HG02852 (cell line): ENCODE measurements around the gene DCP1B.
"Not testable (repeated sequence)": the region's sequence is repeated elsewhere in the genome, so short reads cannot be mapped to it uniquely, and the experiment has no call there.

Experiments used
- ATAC-seq: cut with Tn5 transposase; IDR thresholded peaks from one replicate; pipeline ENCODE4 v1.9.1; 2021; ENCODE audit warnings: mild to moderate bottlenecking, moderate library complexity; ENCODE audit not compliant: unreplicated experiment

Gene DCP1B

GRCh38 chr12:1977588-1977987 lies 26.7 kb downstream of the DCP1B start:
- ATAC-seq, result no peak

- no peak for ATAC-seq
Observed at GRCh38 chr12:1977109-1977508, 27.1 kb downstream of the DCP1B start.

DNA sequence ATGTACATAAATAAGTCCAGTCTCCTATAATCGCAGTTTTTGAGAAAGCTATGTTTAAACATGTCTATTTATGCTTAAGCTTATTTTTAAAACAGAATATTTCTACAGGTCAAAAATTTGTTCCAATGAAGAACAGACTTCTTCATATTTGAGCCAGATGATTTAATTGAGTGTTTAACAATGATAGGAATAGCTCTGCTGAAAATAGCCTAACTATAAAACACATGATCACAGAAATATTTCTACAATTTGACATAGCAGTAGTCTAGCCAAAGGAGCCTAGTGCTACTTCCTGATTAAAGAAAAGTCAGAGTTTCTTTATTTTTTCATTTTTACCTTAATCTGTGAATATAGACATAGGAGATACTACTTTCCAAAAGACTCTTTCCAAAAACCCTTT lies 29.4 kb downstream of the DCP1B start:
- ATAC-seq, result no peak

DNA sequence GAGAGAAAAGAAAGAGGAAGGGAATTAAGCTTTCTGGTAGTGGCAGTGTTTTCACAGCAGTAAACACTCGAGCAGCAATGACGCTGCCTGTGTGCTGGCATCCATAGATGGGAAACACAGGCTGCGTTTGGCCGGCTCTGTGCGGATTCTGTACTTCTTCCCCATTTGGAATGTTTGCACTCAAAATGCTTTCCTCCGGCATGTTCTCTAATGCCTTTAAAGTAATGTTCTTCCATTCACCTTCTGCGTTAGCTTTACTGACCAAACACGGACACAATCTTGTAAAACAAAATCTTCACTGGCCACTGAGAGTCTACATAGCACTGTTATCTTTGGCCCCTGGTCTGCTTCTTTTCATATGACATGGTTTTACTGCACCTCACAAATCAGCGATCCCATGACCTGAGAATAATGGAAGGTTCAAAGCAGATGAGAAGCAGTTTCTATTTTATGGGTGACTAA lies 31.4 kb downstream of the DCP1B start:
- no peak for ATAC-seq

DNA sequence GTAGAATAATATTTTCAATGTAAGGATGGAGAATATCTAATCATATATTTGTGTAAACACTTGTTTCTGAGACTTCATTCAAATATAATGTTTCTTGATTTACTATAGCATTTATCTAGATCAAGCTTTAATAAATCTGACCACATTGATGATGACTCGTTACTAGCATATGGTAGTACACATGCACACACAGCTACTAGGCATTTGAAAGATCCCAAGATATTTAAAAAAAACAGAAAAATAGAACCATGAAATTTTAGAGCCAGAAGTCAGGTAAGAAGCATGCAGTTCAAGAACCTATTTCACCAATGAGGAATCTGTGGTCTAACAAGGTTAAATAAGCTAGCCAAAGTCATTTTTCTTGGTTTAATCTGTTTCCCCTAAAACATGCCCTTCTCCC lies 32.0 kb downstream of the DCP1B start:
- ATAC-seq, result no peak

DNA sequence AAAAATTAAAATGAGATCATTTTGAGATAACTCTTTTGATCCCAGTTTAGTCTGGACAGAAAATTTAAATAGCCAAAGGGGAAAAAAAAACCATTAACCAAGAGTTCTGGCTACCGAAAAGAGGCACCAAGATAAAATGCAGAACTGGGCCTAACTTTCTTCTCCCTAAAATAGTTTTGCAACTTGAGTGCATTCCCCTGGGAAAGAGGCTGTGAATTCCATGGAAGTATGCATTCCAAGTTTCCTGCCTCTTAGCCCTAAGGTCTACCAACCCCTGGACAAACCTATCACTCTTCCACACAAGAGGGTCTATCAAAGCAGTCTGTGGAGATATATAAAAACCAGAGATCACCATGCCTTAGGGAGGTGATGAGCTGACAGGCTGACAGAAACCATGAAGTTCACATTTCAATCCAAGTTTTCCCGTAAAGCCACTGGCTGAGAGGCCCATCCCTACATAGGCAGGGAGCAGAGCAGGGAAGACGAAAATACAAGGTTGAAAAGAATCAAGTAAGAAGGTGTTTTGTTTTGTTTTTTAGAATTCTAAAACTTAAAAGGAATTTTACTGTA lies 33.8 kb downstream of the DCP1B start:
- no peak for ATAC-seq

- no peak for ATAC-seq
Observed at GRCh38 chr12:1966561-1967226, 37.6 kb downstream of the DCP1B start.

- no peak for ATAC-seq
Observed at GRCh38 chr12:1965916-1966315, 38.3 kb downstream of the DCP1B start.

DNA sequence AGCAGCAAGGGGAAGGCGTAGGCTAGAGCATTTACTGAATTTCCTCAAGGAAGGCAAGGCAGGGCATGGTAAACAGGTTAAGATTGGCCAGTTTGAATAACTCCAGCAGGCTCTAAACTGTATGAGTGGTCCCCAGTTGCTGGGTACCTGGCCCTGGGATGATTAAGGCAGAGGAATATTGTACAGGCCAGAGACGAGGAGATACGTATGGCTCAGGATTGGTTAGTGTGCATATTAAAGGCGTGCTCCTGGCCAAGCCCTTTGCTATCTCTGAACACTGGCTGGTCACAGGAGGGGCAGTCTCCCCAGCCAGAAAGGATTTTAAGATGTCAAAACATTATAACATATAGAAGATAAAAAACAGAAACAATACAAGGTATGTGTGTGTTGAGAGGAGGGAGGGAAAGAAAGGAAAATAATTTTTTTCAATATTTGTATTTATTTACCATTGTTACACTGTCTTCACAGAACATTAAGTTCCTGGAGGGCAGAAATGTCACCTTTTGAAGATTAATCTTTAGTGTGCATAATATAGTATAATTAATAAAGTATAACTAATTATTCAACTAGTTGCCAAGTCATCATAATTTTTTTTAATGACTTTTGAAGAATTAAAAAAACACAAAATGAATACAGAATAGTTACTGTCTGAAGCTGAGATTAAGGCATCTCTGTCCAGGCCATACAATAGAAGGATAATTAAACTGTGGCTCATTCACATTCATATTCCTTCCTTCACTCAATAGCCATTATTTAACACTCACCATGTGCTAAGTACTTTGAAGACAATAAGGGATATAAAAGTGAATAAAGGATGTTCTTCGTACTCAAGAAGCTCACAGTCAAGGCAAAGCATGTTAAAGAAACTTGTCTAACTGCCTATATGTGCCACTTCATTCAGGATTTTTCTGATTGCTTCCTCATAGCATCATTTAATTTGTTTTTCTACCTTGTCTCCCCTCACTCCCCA lies 41.9 kb downstream of the DCP1B start:
- ATAC-seq, result no peak

GRCh38 chr12:1956716-1957115 lies 47.5 kb downstream of the DCP1B start:
- ATAC-seq, result no peak

DNA sequence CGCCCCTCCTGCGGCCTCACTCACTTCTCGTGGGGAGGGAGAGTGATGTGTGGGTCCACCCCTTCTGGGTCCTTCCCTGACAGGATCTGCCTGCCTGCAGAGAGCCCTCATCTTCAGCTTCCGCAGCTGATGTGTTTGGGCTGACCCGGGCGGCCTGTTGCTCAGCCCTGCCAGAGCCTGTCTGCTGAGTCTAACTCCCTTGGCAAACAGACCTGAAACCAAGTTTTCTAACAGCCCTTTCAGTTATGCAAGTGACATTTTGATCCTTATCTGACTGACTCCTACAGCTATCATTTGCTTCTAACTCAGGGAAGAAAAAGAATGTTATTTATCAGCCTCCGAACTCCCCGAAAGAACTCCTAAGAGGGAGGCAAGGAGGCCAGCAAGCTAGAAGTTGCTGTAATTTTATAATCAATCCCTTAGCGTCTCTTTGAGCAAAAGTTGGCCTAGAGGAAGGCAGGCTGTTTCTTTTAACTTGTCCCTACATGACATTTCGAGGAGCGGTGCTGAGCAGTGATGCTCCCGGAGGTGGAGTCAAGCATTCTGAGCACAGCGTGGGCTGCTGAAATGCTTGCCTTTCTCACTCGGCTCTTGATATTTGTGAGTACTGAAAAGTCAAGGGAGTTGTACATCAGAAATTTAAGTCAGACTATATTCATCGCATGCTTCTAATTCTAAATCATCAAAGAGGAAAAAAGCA lies 54.3 kb downstream of the DCP1B start:
- ATAC-seq, result no peak

GRCh38 chr12:1948883-1949282 lies 55.4 kb downstream of the DCP1B start:
- no peak for ATAC-seq

DNA sequence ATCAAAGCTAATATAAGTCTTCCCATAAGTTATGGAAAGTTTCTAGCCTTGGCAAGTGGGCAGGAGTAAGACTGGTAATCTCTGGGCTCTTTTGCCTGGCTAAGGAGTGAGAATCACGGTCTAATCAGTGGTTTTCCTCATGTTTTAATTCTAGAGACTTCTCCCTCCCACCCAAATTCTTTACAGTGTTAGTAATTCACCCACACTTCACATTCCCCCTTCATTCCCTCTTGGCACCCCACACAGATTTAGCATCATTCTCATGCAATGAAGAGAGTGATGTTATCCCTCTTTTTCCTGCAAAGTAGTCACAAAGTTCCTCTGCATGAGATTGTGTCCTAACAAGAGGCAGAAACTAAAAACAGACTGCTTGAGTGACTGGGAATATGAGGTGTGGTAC lies 57.2 kb downstream of the DCP1B start:
- no peak for ATAC-seq

DNA sequence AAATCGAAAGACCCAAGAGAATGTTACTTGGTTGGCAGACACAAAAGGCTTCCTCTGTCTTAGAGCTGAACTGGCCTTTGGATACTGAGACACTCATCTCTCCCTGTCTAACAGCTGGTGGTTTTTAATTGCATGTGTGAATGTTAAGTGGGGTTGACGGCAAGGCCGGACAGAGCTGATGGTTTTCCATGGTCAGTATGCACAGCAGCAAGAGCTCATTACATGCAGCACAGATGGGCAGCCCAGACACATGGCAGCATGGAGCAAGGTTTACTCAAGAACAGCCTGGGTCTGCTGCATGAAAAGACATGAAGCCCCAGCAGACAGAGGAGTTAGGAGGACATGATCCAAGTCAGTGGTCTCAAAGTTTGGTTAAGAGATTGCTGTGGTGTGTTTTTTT lies 58.0 kb downstream of the DCP1B start:
- ATAC-seq, result no peak

- not testable (repeated sequence) for ATAC-seq
Observed at GRCh38 chr12:1945502-1945901, 58.8 kb downstream of the DCP1B start.

GRCh38 chr12:1939801-1940607 lies 64.3 kb downstream of the DCP1B start:
- ATAC-seq, result no peak

- no peak for ATAC-seq
Observed at GRCh38 chr12:1939331-1939730, 64.9 kb downstream of the DCP1B start.

DNA sequence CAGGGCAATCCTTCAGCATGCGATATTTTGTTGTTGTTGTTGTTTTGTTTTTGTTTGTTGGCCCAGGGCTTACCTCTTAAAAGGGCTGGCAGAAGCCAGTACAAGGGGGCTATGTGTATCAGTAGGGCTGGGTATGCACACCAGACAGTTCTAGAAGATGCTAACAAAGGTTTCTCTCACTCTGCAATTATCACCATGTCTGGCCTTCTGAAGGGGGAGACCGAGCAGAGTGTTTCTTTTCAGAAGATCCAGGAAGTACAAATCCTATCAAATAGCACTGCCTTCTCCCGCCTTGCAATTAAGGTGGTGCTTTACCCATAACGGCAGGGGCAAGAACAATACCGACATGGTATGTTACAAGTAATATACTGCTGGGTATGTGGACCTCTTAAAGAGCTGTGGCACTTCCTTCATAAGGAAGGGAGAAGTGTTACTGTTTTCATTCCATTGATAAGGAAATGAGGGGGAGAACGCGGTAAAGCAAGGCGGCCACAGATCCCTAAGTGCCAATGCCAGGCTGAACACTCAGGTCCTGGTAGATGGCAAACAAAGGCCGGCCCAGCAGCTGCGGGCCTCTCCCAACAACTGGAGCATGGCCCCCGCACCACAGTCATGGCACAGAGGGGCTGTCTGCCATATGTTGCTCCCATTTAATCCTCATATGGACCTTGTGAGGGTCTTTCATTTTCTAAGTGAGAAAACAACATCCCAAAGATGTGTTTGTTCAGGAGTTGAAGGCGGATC lies 66.6 kb downstream of the DCP1B start:
- ATAC-seq, result no peak
